Stimulated activated CD4-positive, alpha-beta T cell treated with anti-CD3 and anti-CD28 coated beads, TNF-alpha, amount 100 ng/mL, for 1 hour (primary cell): ENCODE data around the gene LAPTM5.

ENCODE experiments used
- DNase-seq, 3 donors: peaks; one replicate each; pipeline ENCODE4 v3.0.0-alpha.2; 2020; ENCODE audit warnings: low read depth in 3 of 3, low spot score in 1 of 3

Gene LAPTM5

GRCh38 chr1:30731109-30731805 is 26.3 kb downstream of the LAPTM5 start:
- DNase-seq: no peak

GRCh38 chr1:30730346-30731108 is 27.0 kb downstream of the LAPTM5 start:
- no peak for DNase-seq

GRCh38 chr1:30729901-30730300 is 27.7 kb downstream of the LAPTM5 start:
- DNase-seq: no peak

- no peak for DNase-seq
Observed at GRCh38 chr1:30728832-30729638, 28.5 kb downstream of the LAPTM5 start.

- DNase-seq: no peak
Observed at GRCh38 chr1:30728340-30728739, 29.2 kb downstream of the LAPTM5 start.

GRCh38 chr1:30727824-30728223 is 29.8 kb downstream of the LAPTM5 start:
- DNase-seq: no peak

- DNase-seq: no peak
Observed at GRCh38 chr1:30726773-30727684, 30.5 kb downstream of the LAPTM5 start.

GRCh38 chr1:30726236-30726635 is 31.3 kb downstream of the LAPTM5 start:
- no peak for DNase-seq

- no peak for DNase-seq
Observed at GRCh38 chr1:30725450-30726095, 32.0 kb downstream of the LAPTM5 start.

- DNase-seq: no peak
Observed at GRCh38 chr1:30724655-30725421, 32.7 kb downstream of the LAPTM5 start.

GRCh38 chr1:30724175-30724574 is 33.4 kb downstream of the LAPTM5 start:
- DNase-seq: no peak

- DNase-seq: no peak
Observed at GRCh38 chr1:30723331-30723755, 34.2 kb downstream of the LAPTM5 start, which contains the start of gene MATN1. MATN1 (minus strand) TSS chr1:30723585; CDS start chr1:30723551, 34 bp downstream.

- no peak for DNase-seq
Observed at GRCh38 chr1:30721812-30722537, 35.6 kb downstream of the LAPTM5 start.

- no peak for DNase-seq
Observed at GRCh38 chr1:30721341-30721793, 36.2 kb downstream of the LAPTM5 start.

- DNase-seq: no peak
Observed at GRCh38 chr1:30720271-30721223, 37.0 kb downstream of the LAPTM5 start.

GRCh38 chr1:30719406-30720270 is 37.9 kb downstream of the LAPTM5 start:
- DNase-seq: no peak
